SHP77 treated with DMSO at 0.1 percent for 48 hours (cell line): ENCODE results near the gene SNTG2.

Experiments
- DNase-seq: peaks from one replicate; lab custom pipeline; 2025; lab: John Stamatoyannopoulos, UW

The SNTG2 gene

GRCh38 chr2:1002350-1002749 is 51.7 kb downstream of the SNTG2 start:
- DNase-seq: no peak

DNA sequence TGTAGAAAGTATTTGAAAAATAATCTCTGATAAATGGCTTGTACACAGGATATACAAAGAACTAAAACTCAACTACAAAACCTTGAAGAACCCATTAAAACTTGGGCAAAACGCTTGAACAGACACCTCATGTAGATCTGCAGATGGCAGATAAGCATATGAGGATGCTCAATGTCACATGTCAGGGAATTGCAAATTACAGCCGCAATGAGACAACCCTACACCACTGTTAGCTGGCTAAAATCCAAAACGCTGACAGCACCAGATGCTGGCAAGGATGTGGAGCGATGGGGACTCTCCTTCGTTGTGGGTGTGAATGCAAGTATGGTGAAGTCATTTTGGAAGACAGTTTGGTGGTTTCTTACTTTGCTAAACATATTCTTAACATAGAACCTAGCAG is 53.7 kb downstream of the SNTG2 start:
- no peak for DNase-seq

DNA sequence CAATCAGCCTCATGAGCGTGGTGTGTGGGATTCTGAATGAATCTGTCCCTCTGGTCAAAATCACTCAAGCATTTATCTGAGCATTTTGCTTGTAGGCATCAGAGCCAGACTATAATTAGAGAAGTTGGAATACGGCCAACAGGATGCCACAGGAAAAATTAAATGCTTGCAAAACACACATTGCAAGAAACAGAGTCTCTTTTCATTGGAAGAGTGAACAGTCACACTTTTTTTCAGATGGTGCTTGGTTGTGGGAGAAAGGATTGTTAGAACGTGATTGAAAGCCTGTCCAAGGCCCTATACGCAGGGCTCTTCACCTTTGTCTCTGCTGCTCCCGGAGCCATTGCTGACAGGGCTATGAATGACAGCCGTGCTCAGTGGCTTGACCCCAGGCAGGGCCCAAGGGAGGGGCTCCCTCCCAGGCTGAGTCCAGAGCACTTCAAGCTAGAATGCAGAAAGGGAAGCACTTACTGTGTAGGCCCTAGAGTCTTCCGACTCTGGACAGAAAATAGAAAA is 59.8 kb downstream of the SNTG2 start:
- no peak for DNase-seq

DNA sequence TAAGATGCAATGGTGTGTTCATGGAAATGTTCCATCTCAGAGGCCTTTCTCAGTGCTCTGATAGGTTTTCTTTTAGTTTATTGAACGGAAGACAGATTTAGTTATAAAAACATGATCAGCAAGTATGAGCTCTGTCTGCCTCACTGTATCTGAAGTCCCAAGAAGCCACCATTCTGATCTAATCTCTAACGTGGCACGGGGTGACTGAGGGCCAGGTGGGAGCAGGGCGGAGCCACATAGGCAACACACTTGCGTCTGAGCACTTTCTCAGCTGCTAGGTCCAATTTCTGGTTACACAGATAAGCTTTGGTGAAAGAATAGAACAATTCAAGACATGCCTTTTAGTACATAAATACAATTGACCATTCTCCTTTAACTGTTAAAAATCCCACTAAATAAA is 60.4 kb downstream of the SNTG2 start:
- DNase-seq: no peak

DNA sequence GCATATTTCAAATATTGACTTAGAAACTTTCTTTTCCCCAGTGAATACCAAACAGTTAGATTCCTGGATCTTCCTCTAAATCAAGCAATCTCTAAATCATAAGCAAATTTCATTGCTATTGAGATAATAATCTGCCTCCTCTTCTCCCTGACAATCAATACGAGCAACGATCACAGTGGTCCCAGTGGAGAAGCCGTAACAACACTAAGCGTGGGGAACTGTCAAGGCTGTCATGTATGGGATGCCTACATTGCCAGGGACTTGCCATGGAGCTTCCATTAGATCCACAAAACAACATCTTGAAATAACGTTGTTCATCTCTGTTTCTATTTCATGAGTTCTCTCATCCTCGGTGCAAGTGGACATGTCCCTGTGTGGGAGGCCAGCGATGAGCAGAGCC is 61.3 kb downstream of the SNTG2 start:
- no peak for DNase-seq

- no peak for DNase-seq
These were observed 64.2 kb downstream of the SNTG2 start for GRCh38 chr2:1014802-1015201.

GRCh38 chr2:1016500-1016899 is 65.9 kb downstream of the SNTG2 start:
- no peak for DNase-seq

DNA sequence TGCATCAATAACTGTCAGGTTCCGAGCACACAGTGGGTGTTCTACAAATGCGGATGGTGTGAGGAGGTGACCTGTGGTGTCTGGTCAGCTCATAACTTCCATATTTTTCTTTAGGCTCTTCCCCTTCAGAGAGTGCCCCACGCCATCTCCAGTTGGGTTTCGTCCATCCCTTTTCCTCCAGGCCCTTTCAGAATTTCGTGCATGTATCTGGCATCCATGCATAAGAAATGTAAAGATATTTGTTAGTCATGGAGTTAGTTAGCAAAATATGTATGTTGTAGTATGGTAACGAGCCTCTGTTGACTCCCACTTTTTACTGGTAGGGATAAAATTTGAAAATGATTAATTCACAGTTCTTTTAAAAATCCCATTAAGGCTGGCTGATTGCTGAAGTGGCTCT is 67.2 kb downstream of the SNTG2 start:
- DNase-seq: no peak

GRCh38 chr2:1020206-1020605 is 69.6 kb downstream of the SNTG2 start:
- no peak for DNase-seq

DNA sequence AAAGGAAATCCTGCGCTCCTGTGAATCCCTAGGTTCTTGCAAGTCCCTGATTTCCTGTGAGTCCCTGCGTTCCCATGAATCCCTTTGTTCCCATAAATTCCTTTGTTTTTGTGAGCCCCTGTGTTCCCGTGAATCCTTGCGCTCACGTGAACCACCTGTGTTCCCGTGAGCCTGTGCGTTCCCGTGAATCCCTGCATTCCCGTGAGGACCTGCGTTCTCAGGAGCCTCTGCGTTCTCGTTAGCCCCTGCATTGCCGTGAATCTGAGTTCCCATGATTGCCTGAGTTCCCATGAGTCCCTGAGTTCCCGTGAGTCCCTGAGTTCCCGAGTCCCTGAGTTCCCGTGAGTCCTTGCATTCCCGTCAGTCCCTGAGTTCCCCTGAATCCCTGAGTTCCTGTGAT is 71.5 kb downstream of the SNTG2 start:
- no peak for DNase-seq

DNA sequence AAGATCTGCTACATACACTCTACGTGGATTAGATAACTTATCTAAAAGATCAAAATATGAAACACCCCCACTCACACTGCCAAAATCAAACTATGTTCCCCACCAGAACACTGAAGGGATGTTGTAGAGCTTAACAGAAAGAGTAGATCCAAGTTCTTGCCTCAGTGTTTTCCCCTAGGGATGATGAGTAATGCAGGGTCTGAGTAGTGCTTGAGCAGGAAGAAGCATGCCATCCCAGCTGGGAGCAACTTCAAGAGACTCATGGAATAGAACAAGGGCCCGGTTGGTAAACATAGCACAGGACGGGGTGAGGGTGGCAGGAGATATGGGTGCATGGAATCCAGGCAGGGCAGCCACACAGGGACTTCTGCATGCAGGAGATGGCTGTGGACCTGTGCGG is 74.3 kb downstream of the SNTG2 start:
- DNase-seq: no peak

DNA sequence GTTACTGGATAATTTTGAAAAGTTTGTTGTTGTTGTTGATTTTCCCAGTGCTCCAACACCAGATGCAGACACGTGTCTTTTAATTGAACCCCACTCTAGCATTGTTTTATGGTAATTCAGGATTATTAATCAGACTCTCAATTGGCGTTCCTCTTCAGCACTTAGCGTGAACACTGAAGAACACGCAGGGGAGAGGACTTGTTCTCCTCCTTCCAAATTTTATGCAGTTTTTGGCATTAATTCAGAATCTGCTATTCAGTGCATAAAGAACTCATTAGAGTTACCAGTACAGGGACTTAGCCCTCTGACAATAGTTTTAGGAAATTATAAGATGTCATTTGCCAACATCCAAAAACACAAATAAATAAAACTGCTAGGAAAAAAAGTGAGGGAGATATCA is 75.5 kb downstream of the SNTG2 start:
- DNase-seq: no peak

DNA sequence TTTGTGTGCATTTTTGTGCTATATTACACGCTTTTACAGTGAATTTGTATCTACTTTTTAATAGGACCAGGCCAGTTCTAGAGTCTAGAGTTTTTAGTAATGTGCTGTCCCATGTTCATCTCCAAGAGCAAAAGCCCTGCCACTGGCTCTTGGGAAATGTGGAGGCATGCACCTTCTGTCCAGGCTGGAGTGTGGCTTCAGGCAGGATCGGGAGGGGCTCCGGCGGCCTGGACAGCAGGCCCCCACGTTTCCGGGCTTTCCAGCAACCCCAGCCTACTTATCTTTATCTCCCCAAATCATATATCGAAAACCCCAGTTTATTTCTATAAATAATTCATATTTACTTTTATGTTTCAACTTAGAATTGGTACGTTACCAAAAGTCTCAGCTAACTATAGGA is 78.2 kb downstream of the SNTG2 start:
- no peak for DNase-seq

GRCh38 chr2:1032030-1032429 is 81.4 kb downstream of the SNTG2 start:
- no peak for DNase-seq

GRCh38 chr2:1033069-1033468 is 82.4 kb downstream of the SNTG2 start:
- no peak for DNase-seq

- no peak for DNase-seq
These were observed 86.4 kb downstream of the SNTG2 start for GRCh38 chr2:1037066-1037465.

GRCh38 chr2:1039549-1039948 is 88.9 kb downstream of the SNTG2 start:
- no peak for DNase-seq

DNA sequence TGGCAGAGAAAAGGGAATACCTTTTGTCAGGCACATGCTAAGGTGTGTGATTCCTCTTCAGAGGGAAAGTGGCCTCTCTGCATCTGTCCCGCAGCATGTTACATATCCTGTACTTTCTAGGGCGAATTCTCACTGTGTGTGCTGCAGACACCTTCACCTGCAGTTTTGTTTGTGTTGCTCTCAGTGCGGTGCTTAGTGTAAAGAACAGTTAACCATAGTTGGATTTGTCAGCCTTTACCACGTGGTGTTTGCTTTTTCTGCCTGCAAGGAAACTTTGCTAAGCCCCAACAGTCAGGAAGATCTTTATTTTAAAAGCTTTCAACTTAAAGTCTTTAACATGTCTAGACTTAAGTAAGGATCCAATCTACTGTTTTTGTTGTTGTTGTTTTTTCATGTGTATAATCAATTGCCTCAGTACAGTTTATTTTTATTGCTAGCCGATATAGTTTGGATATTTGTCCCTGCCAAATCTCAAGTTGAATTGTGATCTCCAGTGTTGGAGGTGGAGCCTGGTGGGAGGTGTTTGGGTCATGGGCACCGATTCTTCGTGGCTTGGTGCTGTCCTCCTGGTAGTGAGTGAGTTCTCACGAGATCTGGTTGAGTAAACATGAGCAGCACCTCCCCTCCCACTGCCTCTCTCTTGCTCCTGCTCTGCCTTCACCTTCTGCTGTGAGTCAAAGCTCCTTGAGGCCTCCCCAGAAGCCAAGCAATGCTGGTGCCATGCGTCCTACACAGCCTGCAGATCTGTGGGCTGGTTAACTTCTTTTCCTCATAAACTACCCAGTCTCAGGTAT is 90.6 kb downstream of the SNTG2 start:
- no peak for DNase-seq

DNA sequence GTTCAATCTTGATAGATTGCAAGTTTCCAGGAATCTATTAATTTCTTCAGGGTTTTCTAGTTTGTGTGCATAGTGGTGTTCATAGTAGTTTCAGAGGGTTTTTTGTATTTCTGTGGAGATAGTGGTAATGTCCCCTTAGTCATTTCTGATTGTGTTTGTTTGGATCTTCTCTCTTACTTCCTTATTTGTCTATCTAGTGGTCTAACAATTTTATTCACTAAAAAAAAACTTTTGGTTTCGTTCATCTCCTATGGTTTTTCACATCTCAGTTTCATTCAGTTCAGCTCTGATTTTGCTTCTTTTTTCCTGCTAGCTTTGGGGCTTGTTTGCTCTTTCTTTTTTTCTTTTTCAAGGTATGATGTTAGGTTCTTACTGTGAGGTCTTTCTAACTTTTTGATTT is 94.5 kb downstream of the SNTG2 start:
- DNase-seq: no peak

- DNase-seq: no peak
These were observed 95.4 kb downstream of the SNTG2 start for GRCh38 chr2:1046067-1046466.

DNA sequence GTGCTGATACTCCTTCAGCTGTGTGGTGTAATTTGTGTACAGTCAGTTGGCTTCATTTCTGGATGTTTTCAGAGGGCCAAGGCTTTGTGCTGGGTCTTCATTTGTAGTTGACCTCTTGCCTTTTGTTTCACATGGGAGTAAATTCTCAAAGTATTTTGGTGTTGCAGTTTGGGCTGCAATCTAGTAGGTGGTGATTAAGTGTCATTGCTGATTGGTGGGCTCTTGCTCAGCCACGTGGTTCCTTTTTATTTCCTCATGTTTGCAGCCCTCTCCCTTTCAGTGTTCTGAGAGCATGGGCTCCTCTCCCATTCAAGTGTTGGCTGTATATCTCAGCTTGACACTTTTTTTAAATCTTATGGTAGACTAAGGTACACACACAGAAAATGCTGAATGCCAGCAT is 96.8 kb downstream of the SNTG2 start:
- no peak for DNase-seq

GRCh38 chr2:1049691-1050090 is 99.0 kb downstream of the SNTG2 start:
- DNase-seq: no peak

DNA sequence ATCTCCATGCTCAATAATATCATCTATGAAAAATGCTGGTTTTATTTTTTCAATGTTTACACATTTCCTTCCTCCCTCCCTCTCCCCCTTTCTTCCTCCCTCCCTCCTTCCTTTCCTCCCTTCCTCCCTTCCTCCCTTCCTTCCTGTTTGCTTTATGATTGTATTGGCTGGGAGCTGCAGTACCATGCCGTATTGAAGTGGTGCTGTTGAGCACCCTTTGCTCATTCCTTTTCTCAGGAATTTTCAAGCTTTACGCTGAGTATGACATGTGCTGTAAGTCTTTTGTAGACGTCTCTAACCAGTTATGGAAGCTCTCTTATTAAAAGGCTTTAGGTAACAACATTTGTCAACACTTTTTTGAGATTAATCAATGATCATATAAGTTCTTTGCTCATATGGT is 100.4 kb downstream of the SNTG2 start:
- DNase-seq: no peak

DNA sequence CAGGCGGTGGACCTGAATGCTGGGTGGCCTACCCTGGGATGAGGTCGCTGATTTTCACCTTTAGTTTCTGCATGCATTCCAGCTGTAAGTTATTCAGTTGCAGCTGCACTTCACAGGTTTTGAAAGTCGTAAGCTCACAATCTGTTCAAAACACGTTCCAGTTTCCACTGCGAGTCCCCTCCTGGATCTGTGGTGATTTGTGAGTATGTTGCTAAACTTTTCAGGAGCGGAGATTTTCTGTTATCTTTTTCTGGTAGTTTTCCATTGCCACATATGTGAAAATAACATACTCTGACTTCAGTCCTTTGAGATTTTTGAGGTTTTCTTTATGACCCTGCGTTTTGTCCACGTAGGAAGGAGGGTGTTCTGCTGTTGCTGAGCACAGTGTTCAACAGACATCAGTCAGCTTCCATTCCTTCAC is 102.1 kb downstream of the SNTG2 start:
- DNase-seq: no peak
